HepG2 (cell line): ENCODE data around the gene SFMBT1.

ENCODE experiments used
- CTCF ChIP-seq: sonication (generic); formaldehyde crosslinking; IDR thresholded peaks from 2 replicates; pipeline ENCODE4 v1.5.0; 2020; ENCODE audit warnings: mild to moderate bottlenecking, missing genetic modification reagents, moderate library complexity
- NR3C1 ChIP-seq: sonication (generic); formaldehyde crosslinking; IDR thresholded peaks from 2 replicates; pipeline ENCODE4 v1.4.0; 2020; ENCODE audit warnings: missing genetic modification reagents
- YEATS4 ChIP-seq: sonication (generic); formaldehyde crosslinking; IDR thresholded peaks from 2 replicates; pipeline ENCODE4 v1.4.0; 2020; ENCODE audit warnings: missing genetic modification reagents, borderline replicate concordance

DNA sequence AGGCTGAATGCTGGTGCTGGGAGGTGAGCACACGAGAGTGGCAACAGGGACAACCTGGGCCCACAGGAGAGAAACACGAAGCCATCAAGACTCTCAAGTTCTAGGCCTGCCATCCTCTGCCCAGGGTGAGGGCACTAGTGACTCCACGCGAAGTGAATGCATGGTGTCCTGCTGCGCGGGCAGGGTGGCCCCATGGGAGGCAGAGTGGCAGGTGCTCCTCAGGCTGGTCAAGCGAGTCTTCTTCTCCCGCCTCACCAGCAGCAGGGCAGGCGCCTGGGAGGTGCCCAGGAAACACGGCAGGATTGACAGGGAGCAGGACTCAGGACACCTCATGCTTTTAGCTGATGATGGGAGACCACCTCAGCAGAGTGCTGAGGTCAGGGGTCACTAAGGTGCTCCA lies 175.4 kb downstream of the SFMBT1 start:
- TF ChIP-seq NR3C1 (CRISPR knock-in tag) = no peak
- TF ChIP-seq YEATS4 (CRISPR knock-in tag) = no peak
- no peak for TF ChIP-seq CTCF (CRISPR knock-in tag)
